Sigmoid colon (tissue), 7 donors: ENCODE data around the gene GPS2. TPM values are rescaled to one million over a fixed set of nuclear protein-coding genes. Genes with fewer than 3 reads are reported as not detected.
A peak's percentile ranks its signal among the peaks of the same experiment; 100 is the strongest.

Experiments used
- DNase-seq: peaks from one replicate; pipeline ENCODE4 v3.0.0-alpha.2; 2019
- H3K27ac ChIP-seq, 4 donors: fragments of 200-600 bp; sonication (generic); one replicate each; pipeline ENCODE4 v1.5.1; 2016 to 2019; ENCODE audit warnings: mild to moderate bottlenecking in 1 of 4
- H3K27me3 ChIP-seq, 3 donors: fragments of 200-600 bp; sonication (generic); one replicate each; pipeline ENCODE4 v1.5.1; 2019; ENCODE audit warnings: mild to moderate bottlenecking in 1 of 3
- H3K36me3 ChIP-seq, 4 donors: fragments of 200-600 bp; sonication (generic); one replicate each; pipeline ENCODE4 v1.5.1; 2016 to 2019
- H3K4me1 ChIP-seq, 4 donors: fragments of 200-600 bp; sonication (generic); one replicate each; pipeline ENCODE4 v1.5.1; 2017 to 2019
- H3K4me3 ChIP-seq, 4 donors: fragments of 200-600 bp; sonication (generic); one replicate each; pipeline ENCODE4 v1.5.1; 2017 to 2019; ENCODE audit warnings: mild to moderate bottlenecking in 2 of 4, moderate library complexity in 1 of 4
- H3K9me3 ChIP-seq, 4 donors: fragments of 200-600 bp in 3 of 4; sonication (generic) in 3 of 4; one replicate each; pipeline versions ENCODE4 v1.5.1 to v1.6.1; 2013 to 2019
- EP300 ChIP-seq, 4 donors: sonication (generic); formaldehyde crosslinking; IDR thresholded peaks; one replicate each; pipeline ENCODE4 v1.6.1; 2017; ENCODE audit warnings: antibody characterized with exemption in 4 of 4
- POLR2A ChIP-seq, 2 donors: fragments of 450-650 bp; IDR thresholded peaks; one replicate each; pipeline ENCODE4 v1.6.1; 2016; ENCODE audit warnings: antibody characterized with exemption in 2 of 2, mild to moderate bottlenecking in 2 of 2, moderate library complexity in 2 of 2
- POLR2AphosphoS5 ChIP-seq, 4 donors: sonication (generic); formaldehyde crosslinking; IDR thresholded peaks; one replicate each; pipeline ENCODE4 v1.6.1; 2017; ENCODE audit warnings: antibody characterized with exemption in 4 of 4
- WGBS, 2 donors: extraction: QIAGEN DNeasy Blood & Tissue Kit; methylation state at CpG; one replicate each; pipeline ENCODE4 v1.1.7; 2013; 5-methylcytosine and 5-hydroxymethylcytosine counted together
- intact Hi-C: fragments of 100-400 bp; cut with DNase I; formaldehyde crosslinking; loops from one replicate; pipeline ENCODE4 v1.15.1; 2023
- polyA plus RNA-seq, 3 donors: library from polyadenylated mRNA; stranded (reverse); fragments of 200-250 nt; gene quantifications; one replicate each; pipeline ENCODE4 v1.2.3, GENCODE V29; 2013
- total RNA-seq, 4 donors: library from RNA; depleted of rRNA; stranded (reverse); fragments of >200 nt; gene quantifications; one replicate each; pipeline ENCODE4 v1.1.0, GENCODE V29; 2016
- TF ChIP-seq, protein P1 (sequence below), 4 experiments: fragments of 450-650 bp in 3 of 4; fragments of 200-600 bp in 1 of 4; IDR thresholded peaks; one replicate each; pipeline ENCODE4 v1.5.1; 2016 to 2019; ENCODE audit warnings: antibody characterized with exemption in 4 of 4, mild to moderate bottlenecking in 3 of 4, moderate library complexity in 2 of 4
- donor health status: healthy with polysubstance abuse.
- donor health status: Bipolar disorder and iron deficiency.
- donor health status: healthy.

Gene GPS2
- total and polyA plus RNA-seq, 7 donors: 67.9 to 114 (median 84.2) TPM

DNA sequence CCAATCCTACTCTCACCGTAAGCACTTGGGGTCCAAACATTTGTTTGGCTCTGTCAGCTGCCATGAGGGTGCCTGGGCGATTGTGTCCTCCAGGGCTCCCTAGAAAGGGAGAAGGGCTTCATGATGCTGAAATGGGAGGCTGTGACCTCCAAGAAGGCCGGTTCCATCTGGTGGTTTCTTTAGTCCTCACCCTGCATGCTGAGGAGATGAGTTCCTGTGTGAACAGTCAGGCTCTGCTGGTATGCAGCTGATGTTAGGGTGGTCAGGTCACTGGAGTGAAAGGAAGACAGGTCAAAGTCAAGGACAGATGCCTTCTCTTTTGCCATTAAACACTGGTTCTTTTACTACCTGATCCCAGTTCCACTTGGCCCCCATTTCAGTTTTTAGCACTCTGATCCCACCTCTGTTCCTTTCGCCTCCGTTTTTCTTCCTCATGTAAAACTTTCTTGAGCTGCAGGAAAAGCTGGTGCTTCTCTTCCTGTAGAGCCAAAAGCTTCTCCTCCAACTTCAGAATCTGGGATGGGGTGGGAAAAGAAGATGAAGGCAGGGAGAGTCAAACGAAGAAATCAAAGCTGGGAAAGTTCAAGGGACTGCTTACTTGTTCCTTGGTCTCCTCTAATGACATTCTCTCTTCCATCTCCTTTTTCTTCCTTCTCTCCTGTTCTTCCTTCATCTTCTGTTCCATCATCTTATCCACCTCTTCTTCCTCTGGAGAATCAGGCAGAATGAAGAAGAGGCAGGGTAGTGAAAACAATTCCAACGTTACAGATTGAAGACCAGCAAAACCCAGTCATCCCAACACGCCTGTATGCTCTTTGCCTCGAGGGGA, 1.1 kb downstream of the GPS2 start:
- H3K27me3 ChIP-seq: no peaks in the 10 kb centered on the region
- H3K4me1 ChIP-seq: peaks cover 0 to 54% (median 45%) of the 10 kb centered on the region in 4 donors
- peak overlapping the region; percentile 80 to 89 (median 86) for H3K4me3 ChIP-seq
- H3K27ac ChIP-seq: peak overlapping the region; percentile 94 to 99 (median 96)
- no peak for DNase-seq
- WGBS, 2 donors: 44 to 53% methylated on average over 9 of the region's 9 CpGs
- H3K9me3 ChIP-seq: no peaks in the 10 kb centered on the region
- TF ChIP-seq, protein P1, sequence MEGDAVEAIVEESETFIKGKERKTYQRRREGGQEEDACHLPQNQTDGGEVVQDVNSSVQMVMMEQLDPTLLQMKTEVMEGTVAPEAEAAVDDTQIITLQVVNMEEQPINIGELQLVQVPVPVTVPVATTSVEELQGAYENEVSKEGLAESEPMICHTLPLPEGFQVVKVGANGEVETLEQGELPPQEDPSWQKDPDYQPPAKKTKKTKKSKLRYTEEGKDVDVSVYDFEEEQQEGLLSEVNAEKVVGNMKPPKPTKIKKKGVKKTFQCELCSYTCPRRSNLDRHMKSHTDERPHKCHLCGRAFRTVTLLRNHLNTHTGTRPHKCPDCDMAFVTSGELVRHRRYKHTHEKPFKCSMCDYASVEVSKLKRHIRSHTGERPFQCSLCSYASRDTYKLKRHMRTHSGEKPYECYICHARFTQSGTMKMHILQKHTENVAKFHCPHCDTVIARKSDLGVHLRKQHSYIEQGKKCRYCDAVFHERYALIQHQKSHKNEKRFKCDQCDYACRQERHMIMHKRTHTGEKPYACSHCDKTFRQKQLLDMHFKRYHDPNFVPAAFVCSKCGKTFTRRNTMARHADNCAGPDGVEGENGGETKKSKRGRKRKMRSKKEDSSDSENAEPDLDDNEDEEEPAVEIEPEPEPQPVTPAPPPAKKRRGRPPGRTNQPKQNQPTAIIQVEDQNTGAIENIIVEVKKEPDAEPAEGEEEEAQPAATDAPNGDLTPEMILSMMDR (IDR thresholded peaks at IDR 0.05): no peak
- TF ChIP-seq POLR2AphosphoS5 (IDR thresholded peaks at IDR 0.05) (no peak), EP300 (IDR thresholded peaks at IDR 0.05) (no peak), POLR2A (IDR thresholded peaks at IDR 0.05) (no peak)
- peaks cover 53 to 77% (median 66%) of the 10 kb centered on the region in 4 donors for H3K36me3 ChIP-seq
- intact Hi-C loops: loop anchor here (10.0 kb wide), 1 partner anchor 821 kb away; no protein-coding TSS in a partner anchor

DNA sequence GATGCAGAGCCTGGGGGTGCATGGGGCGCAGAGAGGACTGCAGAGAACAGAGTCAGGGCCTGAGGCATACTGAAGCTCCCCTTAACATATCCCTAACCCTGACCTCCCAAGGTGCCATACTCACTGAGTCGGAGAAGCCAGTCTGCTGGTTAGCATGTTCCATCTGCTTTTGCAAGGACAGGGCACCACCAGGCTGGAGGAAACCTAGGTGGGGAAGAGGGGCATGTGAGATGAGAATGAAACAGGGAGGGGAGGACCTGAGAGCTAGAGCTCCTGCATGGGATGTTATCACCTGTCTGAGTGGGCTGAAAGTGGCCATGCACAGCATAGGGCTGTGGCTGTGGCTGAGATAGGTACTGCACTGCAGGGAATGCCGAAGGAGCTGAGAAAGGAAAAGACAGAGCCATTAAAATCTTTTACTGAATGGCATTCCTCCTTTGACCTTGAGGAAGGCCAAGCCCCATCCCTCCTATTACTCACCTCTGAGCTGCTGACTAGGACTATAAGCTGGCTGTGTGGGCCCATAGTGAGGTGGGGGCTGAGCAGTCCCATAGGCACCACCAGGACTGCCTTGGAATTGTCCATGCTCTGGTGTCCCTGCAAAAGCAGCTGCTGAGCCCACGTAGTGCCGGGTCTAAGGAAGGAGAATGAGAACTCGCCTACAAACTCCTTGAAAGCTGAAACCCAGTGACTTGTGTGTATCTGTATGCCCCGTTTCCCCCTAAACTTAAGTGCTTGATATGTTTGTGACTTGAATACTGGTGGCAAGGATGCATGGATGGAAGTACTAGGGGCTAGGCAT, 1.9 kb downstream of the GPS2 start:
- H3K36me3 ChIP-seq: peaks cover 47 to 69% (median 58%) of the 10 kb centered on the region in 4 donors
- intact Hi-C loops: loop anchor here (10.0 kb wide), 1 partner anchor 822 kb away; no protein-coding TSS in a partner anchor
- DNase-seq: no peak
- no peaks in the 10 kb centered on the region for H3K9me3 ChIP-seq
- H3K27ac ChIP-seq: peak overlapping the region in 3 of 4 donors; percentile 95 to 99 (median 96)
- TF ChIP-seq EP300 (IDR thresholded peaks at IDR 0.05) (no peak), POLR2AphosphoS5 (IDR thresholded peaks at IDR 0.05) (no peak), POLR2A (IDR thresholded peaks at IDR 0.05) (no peak)
- TF ChIP-seq, protein P1 (IDR thresholded peaks at IDR 0.05): no peak
- WGBS, 2 donors: 82 to 90% methylated on average over 7 of the region's 7 CpGs
- peaks cover 0 to 57% (median 52%) of the 10 kb centered on the region in 4 donors for H3K4me1 ChIP-seq
- H3K4me3 ChIP-seq: no peak overlapping the region
- H3K27me3 ChIP-seq: no peaks in the 10 kb centered on the region

DNA sequence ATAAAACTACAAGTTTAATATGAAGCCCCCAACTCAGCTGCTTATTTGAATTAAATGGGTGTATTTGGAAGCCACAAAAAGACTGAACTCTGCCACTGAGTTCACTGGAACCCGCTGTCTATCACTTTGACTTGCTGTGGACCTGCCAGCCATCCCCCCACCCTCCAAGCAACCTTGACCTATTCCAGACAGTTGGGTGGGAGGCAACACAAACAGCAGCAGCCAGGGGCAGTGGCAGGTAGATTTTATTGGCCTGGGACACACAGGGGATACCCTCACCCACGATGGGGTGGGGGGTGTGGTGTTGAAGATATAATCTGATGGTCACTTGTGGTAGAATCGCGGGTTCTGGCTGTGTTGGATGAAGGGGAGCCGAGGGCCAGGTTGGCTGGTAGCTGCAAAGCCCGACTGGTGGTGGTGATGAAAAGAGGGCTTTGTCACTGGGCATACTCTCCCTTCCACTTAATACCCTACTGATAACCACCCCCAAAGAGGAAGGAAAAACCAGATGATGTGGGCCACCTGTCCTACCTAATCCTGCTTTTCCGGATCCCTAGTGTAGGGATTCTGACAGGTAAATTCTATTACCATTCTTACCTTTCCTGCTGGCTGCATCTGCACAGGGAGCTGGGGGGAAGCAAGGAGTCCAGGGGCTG, 2.6 kb downstream of the GPS2 start:
- no peak for DNase-seq
- TF ChIP-seq POLR2AphosphoS5 (IDR thresholded peaks at IDR 0.05) (no peak), POLR2A (IDR thresholded peaks at IDR 0.05) (no peak), EP300 (IDR thresholded peaks at IDR 0.05) (no peak)
- TF ChIP-seq, protein P1 (IDR thresholded peaks at IDR 0.05): no peak
- H3K36me3 ChIP-seq: peaks cover 39 to 61% (median 51%) of the 10 kb centered on the region in 4 donors
- no peaks in the 10 kb centered on the region for H3K9me3 ChIP-seq
- intact Hi-C loops: loop anchor here (10.0 kb wide), 1 partner anchor 822 kb away; no protein-coding TSS in a partner anchor
- H3K27me3 ChIP-seq: no peaks in the 10 kb centered on the region
- H3K4me1 ChIP-seq: peaks cover 0 to 58% (median 54%) of the 10 kb centered on the region in 4 donors
- 72 to 79% methylated on average over 7 of the region's 7 CpGs for WGBS, 2 donors
- H3K4me3 ChIP-seq: no peak overlapping the region
- peak overlapping the region in 1 of 4 donors; percentile 99 for H3K27ac ChIP-seq

DNA sequence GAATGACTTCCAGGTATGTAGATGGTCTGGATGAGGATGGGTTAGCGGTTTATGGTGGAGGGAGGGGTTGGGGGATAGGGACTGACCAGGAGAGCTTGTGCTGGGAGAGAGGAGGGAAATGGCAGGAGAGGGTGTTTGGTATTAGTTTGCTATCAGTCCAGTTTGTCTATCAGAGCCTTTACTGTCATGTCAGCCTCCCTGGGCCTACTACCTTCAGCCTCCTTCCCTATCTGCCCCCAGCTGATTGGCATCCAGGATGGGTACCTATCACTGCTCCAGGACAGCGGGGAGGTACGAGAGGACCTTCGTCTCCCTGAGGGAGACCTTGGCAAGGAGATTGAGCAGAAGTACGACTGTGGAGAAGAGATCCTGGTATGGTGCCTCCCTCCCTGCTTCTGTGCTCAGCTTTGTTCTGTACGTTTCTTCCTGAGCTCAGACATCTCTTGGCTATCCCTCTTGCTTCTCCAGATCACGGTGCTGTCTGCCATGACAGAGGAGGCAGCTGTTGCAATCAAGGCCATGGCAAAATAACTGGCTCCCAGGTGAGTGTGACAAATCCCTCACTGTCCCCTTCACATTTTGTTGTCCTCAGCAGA, 4.0 kb downstream of the GPS2 start:
- Histone ChIP-seq H3K36me3 (peaks cover 39 to 51% (median 42%) of the 10 kb centered on the region in 4 donors), H3K4me1 (peaks cover 0 to 61% (median 56%) of the 10 kb centered on the region in 4 donors), H3K27me3 (no peaks in the 10 kb centered on the region), H3K27ac (peak overlapping the region in 1 of 4 donors; percentile 11), H3K4me3 (no peak overlapping the region), H3K9me3 (no peaks in the 10 kb centered on the region)
- no peak for DNase-seq
- intact Hi-C loops: loop anchor here (10.0 kb wide), 1 partner anchor 824 kb away; no protein-coding TSS in a partner anchor
- TF ChIP-seq, protein P1 (IDR thresholded peaks at IDR 0.05): no peak
- TF ChIP-seq POLR2A (IDR thresholded peaks at IDR 0.05) (no peak), POLR2AphosphoS5 (IDR thresholded peaks at IDR 0.05) (no peak), EP300 (IDR thresholded peaks at IDR 0.05) (no peak)
- WGBS, 2 donors: 77 to 88% methylated on average over 7 of the region's 7 CpGs
